HepG2 (cell line): Measurements from ENCODE around the gene PDSS2. TPM values are rescaled to one million over a fixed set of nuclear protein-coding genes. Genes with fewer than 3 reads are reported as not detected.

Experiments
- ATF7 ChIP-seq, 2 experiments: fragments of 450-650 bp in 1 of 2; sonication (generic) in 1 of 2; formaldehyde crosslinking in 1 of 2; IDR thresholded peaks; 2 replicates each; pipeline versions ENCODE4 v1.4.0 to v1.6.1; 2016 to 2020; ENCODE audit warnings: antibody characterized with exemption in 1 of 2, mild to moderate bottlenecking in 1 of 2, missing genetic modification reagents in 1 of 2
- ATM ChIP-seq: fragments of 450-650 bp; IDR thresholded peaks from 2 replicates; pipeline ENCODE4 v1.7.1; 2017; ENCODE audit warnings: mild to moderate bottlenecking, borderline replicate concordance
- CBX1 ChIP-seq: IDR thresholded peaks from one replicate; pipeline ENCODE4 v1.6.1; 2016; ENCODE audit warnings: antibody characterized with exemption, low read depth
- CBX5 ChIP-seq: sonication (generic); formaldehyde crosslinking; IDR thresholded peaks from 2 replicates; pipeline ENCODE4 v1.4.0; 2020; ENCODE audit warnings: missing genetic modification reagents, borderline replicate concordance
- CHD2 ChIP-seq: IDR thresholded peaks from 2 replicates; pipeline ENCODE4 v1.6.1; 2011; ENCODE audit warnings: low read depth, low read length, improper control_type of control experiment
- MLXIP ChIP-seq: sonication (generic); formaldehyde crosslinking; IDR thresholded peaks from 2 replicates; pipeline ENCODE4 v1.9.0; 2021; ENCODE audit warnings: missing genetic modification reagents, borderline replicate concordance
- NFIB ChIP-seq: sonication (generic); formaldehyde crosslinking; IDR thresholded peaks from 2 replicates; pipeline ENCODE4 v1.9.0; 2021; ENCODE audit warnings: missing genetic modification reagents, mild to moderate bottlenecking, borderline replicate concordance
- NR2C2 ChIP-seq: sonication (generic); formaldehyde crosslinking; IDR thresholded peaks from 2 replicates; pipeline ENCODE4 v1.4.0; 2020; ENCODE audit warnings: missing genetic modification reagents, mild to moderate bottlenecking, moderate library complexity, borderline replicate concordance
- PAXIP1 ChIP-seq: sonication (generic); formaldehyde crosslinking; conservative IDR thresholded peaks from 2 replicates; pipeline ENCODE4 v1.4.0; 2020; ENCODE audit warnings: mild to moderate bottlenecking, missing genetic modification reagents, moderate library complexity
- PITX1 ChIP-seq: sonication (generic); formaldehyde crosslinking; IDR thresholded peaks from 2 replicates; pipeline ENCODE4 v1.5.1; 2020; ENCODE audit warnings: mild to moderate bottlenecking, missing genetic modification reagents
- POLR2A ChIP-seq, 2 experiments: IDR thresholded peaks; 2 replicates each; pipeline ENCODE4 v1.6.1; 2011; ENCODE audit warnings: low read depth in 2 of 2, low read length in 2 of 2, mild to moderate bottlenecking in 1 of 2, moderate library complexity in 1 of 2; ENCODE audit not compliant: insufficient read depth in 1 of 2
- RBFOX2 ChIP-seq: fragments of 200-400 bp; formaldehyde crosslinking; IDR thresholded peaks from 2 replicates; pipeline ENCODE4 v1.6.1; 2017; ENCODE audit warnings: low read depth, mild to moderate bottlenecking, low read length
- SMYD3 ChIP-seq: sonication (generic); formaldehyde crosslinking; IDR thresholded peaks from 2 replicates; pipeline ENCODE4 v1.8.1; 2023; ENCODE audit warnings: mild to moderate bottlenecking, missing genetic modification reagents
- SOX13 ChIP-seq, 3 experiments: fragments of 450-650 bp in 1 of 3; sonication (generic) in 1 of 3; formaldehyde crosslinking in 1 of 3; IDR thresholded peaks in 2 of 3; conservative IDR thresholded peaks in 1 of 3; 2 replicates each; pipeline versions ENCODE4 v1.5.0 to v1.6.1; 2016 to 2020; ENCODE audit warnings: antibody characterized with exemption in 1 of 3, mild to moderate bottlenecking in 1 of 3, missing compliant biosample characterization in 1 of 3, missing genetic modification reagents in 1 of 3, moderate library complexity in 1 of 3
- SRY ChIP-seq: sonication (generic); formaldehyde crosslinking; IDR thresholded peaks from 2 replicates; pipeline ENCODE4 v1.8.0; 2022; ENCODE audit warnings: mild to moderate bottlenecking, missing genetic modification reagents
- ZBTB20 ChIP-seq: sonication (generic); formaldehyde crosslinking; IDR thresholded peaks from 2 replicates; pipeline ENCODE4 v1.8.1; 2023; ENCODE audit warnings: missing genetic modification reagents, low read depth, mild to moderate bottlenecking, borderline replicate concordance
- ZIK1 ChIP-seq: sonication (generic); formaldehyde crosslinking; IDR thresholded peaks from 2 replicates; pipeline ENCODE4 v1.5.0; 2020; ENCODE audit warnings: mild to moderate bottlenecking, low read depth, missing genetic modification reagents, borderline replicate concordance
- ZNF275 ChIP-seq: sonication (generic); formaldehyde crosslinking; IDR thresholded peaks from 2 replicates; pipeline ENCODE4 v1.8.0; 2022; ENCODE audit warnings: missing genetic modification reagents, mild to moderate bottlenecking, inconsistent platforms, borderline replicate concordance
- ZNF484 ChIP-seq: sonication (generic); formaldehyde crosslinking; IDR thresholded peaks from 2 replicates; pipeline ENCODE4 v1.5.1; 2020; ENCODE audit warnings: mild to moderate bottlenecking, low read depth, missing genetic modification reagents, borderline replicate concordance
- ZNF660 ChIP-seq: sonication (generic); formaldehyde crosslinking; IDR thresholded peaks from 2 replicates; pipeline ENCODE4 v1.5.1; 2020; ENCODE audit warnings: mild to moderate bottlenecking, low read depth, missing genetic modification reagents, borderline replicate concordance
- ZNF7 ChIP-seq: IDR thresholded peaks from 2 replicates; pipeline ENCODE4 v1.6.1; 2016; ENCODE audit warnings: missing biosample characterization, missing genetic modification reagents
- ZNF720 ChIP-seq: sonication (generic); formaldehyde crosslinking; IDR thresholded peaks from 2 replicates; pipeline ENCODE4 v1.4.0; 2020; ENCODE audit warnings: missing genetic modification reagents
- polyA plus RNA-seq, 8 experiments: library from polyadenylated mRNA; depleted of rRNA in 3 of 8; stranded (reverse) in 7 of 8; unstranded in 1 of 8; fragments of >200 nt; fragmentation: Illumina TruSeq in 4 of 8; extraction: Trizol in 4 of 8; gene quantifications; 2 replicates each; pipeline versions ENCODE4 v1.2.1 to v1.2.3, GENCODE V29; 2011 to 2016; ENCODE audit warnings: low read depth in 4 of 8, missing spikeins in 1 of 8, mixed read lengths in 1 of 8; ENCODE audit not compliant: insufficient read depth in 1 of 8
- total RNA-seq, 5 experiments: library from RNA; depleted of rRNA; stranded (reverse); fragments of >200 nt; fragmentation: Illumina TruSeq; extraction: Trizol; gene quantifications; 2 replicates each; pipeline ENCODE4 v1.2.3, GENCODE V29; 2016; ENCODE audit warnings: low read depth in 1 of 5

Gene PDSS2
- total and polyA plus RNA-seq, 2 of the 13 experiments (the other 11 are each of a cell fraction or from before 2014, with no cell fraction given): 16.2 to 17.0 TPM

- TF ChIP-seq MLXIP (CRISPR knock-in tag) (no peak; the same call in 1 of the 2 replicates), ZNF720 (CRISPR knock-in tag) (no peak), SOX13 (IDR thresholded peaks at IDR 0.05) (no peak), SOX13 (CRISPR knock-in tag; conservative IDR thresholded peaks at IDR 0.05 in 1 of 2, IDR thresholded peaks at IDR 0.05 in 1 of 2) (no peak), NR2C2 (no peak; the same call in 1 of the 2 replicates), POLR2A (IDR thresholded peaks at IDR 0.05; ENCODE audit: insufficient read depth in 1 of 2, low read depth in 2 of 2, low read length in 2 of 2) (peak; percentile 70 to 82), ZIK1 (no peak), CBX5 (no peak), PAXIP1 (CRISPR knock-in tag) (0 out of 2 replicates have a peak, but pooled peaks have one; percentile 41), ZNF7 (CRISPR knock-in tag) (no peak), CHD2 (no peak), ATM (no peak), SRY (CRISPR knock-in tag) (peak; percentile 80; the same call in 1 of the 2 replicates), SMYD3 (CRISPR knock-in tag) (peak; percentile 59; the same call in 1 of the 2 replicates), RBFOX2 (peak; percentile 93), ZNF275 (0 out of 2 replicates have a peak, but pooled peaks have one; percentile 41), CBX1 (no peak), ZBTB20 (CRISPR knock-in tag) (no peak), NFIB (CRISPR knock-in tag) (no peak), ZNF660 (CRISPR knock-in tag) (no peak), PITX1 (CRISPR knock-in tag) (no peak), ZNF484 (no peak), ATF7 (IDR thresholded peaks at IDR 0.05) (no peak), ATF7 (CRISPR knock-in tag; IDR thresholded peaks at IDR 0.05) (no peak)
Measured at GRCh38 chr6:107115695-107116327, 343.6 kb downstream of the PDSS2 start (continued).
